ENCODE measurements around the gene OLA1. TPM values are rescaled to one million over a fixed set of nuclear protein-coding genes. Genes with fewer than 3 reads are reported as not detected.
"Not testable (repeated sequence)": the region's sequence is repeated elsewhere in the genome, so short reads cannot be mapped to it uniquely, and the experiment has no call there.

Gene OLA1
- 59.7 TPM for polyA plus RNA-seq

- Mint-ChIP-seq H3K4me1 (peaks cover 15 to 26% (median 21%) of the 10 kb centered on the region in 3 donors), H3K27ac (peak within 1 kb of the TSS; percentile 49 to 89 (median 74)), H3K27me3 (no peaks in the 10 kb centered on the region), H3K36me3 (peaks cover under 1% of the 10 kb centered on the region), H3K4me3 (peak within 1 kb of the TSS; percentile 85 to 95 (median 92)), H3K9me3 (no peaks in the 10 kb centered on the region)
Observed at GRCh38 chr2:174248187-174248997, at the start of gene OLA1. OLA1 (minus strand) TSS chr2:174248532; CDS start chr2:174246815, 1,717 bp downstream.

- no peaks in the 10 kb centered on the region for H3K27me3 Mint-ChIP-seq
- H3K4me1 Mint-ChIP-seq = peaks cover 0 to 2% (median 0%) of the 10 kb centered on the region in 3 donors
Observed at GRCh38 chr2:174292908-174293307, 44.6 kb upstream of the OLA1 start.

GRCh38 chr2:174286172-174286571 is 37.8 kb upstream of the OLA1 start:
- peaks cover 2% of the 10 kb centered on the region for H3K36me3 Mint-ChIP-seq
- H3K9me3 Mint-ChIP-seq = peaks cover 0 to 5% (median 0%) of the 10 kb centered on the region in 3 donors
- no peak overlapping the region for H3K27ac Mint-ChIP-seq
- H3K4me3 Mint-ChIP-seq = no peak overlapping the region
- H3K4me1 Mint-ChIP-seq = peaks cover 0 to 2% (median 0%) of the 10 kb centered on the region in 3 donors
- peaks cover 21% of the 10 kb centered on the region for H3K27me3 Mint-ChIP-seq

More at GRCh38 chr2:174292908-174293307, 44.6 kb upstream of the OLA1 start:
- Mint-ChIP-seq H3K27ac (no peak overlapping the region), H3K36me3 (peaks cover 2% of the 10 kb centered on the region), H3K9me3 (peaks cover 0 to 1% (median 0%) of the 10 kb centered on the region in 3 donors), H3K4me3 (no peak overlapping the region)

GRCh38 chr2:174282441-174282840 is 34.1 kb upstream of the OLA1 start:
- Mint-ChIP-seq H3K4me1 (peaks cover 0 to 1% (median 0%) of the 10 kb centered on the region in 3 donors), H3K27ac (no peak overlapping the region), H3K4me3 (no peak overlapping the region), H3K27me3 (peaks cover 25% of the 10 kb centered on the region), H3K9me3 (peaks cover 0 to 7% (median 0%) of the 10 kb centered on the region in 3 donors), H3K36me3 (no peaks in the 10 kb centered on the region)

GRCh38 chr2:174281736-174282135 is 33.4 kb upstream of the OLA1 start:
- H3K4me1 Mint-ChIP-seq = peaks cover 0 to 1% (median 0%) of the 10 kb centered on the region in 3 donors
- H3K4me3 Mint-ChIP-seq = no peak overlapping the region
- H3K36me3 Mint-ChIP-seq = no peaks in the 10 kb centered on the region
- peaks cover 25% of the 10 kb centered on the region for H3K27me3 Mint-ChIP-seq
- peaks cover 0 to 7% (median 0%) of the 10 kb centered on the region in 3 donors for H3K9me3 Mint-ChIP-seq
- no peak overlapping the region for H3K27ac Mint-ChIP-seq

GRCh38 chr2:174280596-174280995 is 32.3 kb upstream of the OLA1 start:
- H3K9me3 Mint-ChIP-seq = peaks cover 0 to 7% (median 0%) of the 10 kb centered on the region in 3 donors
- H3K4me3 Mint-ChIP-seq = no peak overlapping the region
- H3K36me3 Mint-ChIP-seq = no peaks in the 10 kb centered on the region
- peaks cover 21% of the 10 kb centered on the region for H3K27me3 Mint-ChIP-seq
- H3K4me1 Mint-ChIP-seq = peaks cover 0 to 1% (median 0%) of the 10 kb centered on the region in 3 donors
- no peak overlapping the region for H3K27ac Mint-ChIP-seq

- H3K4me3 Mint-ChIP-seq, H3K27ac Mint-ChIP-seq, H3K9me3 Mint-ChIP-seq, H3K36me3 Mint-ChIP-seq, H3K4me1 Mint-ChIP-seq: not testable (repeated sequence)
- H3K27me3 Mint-ChIP-seq = peaks cover 11% of the 10 kb centered on the region
Observed at GRCh38 chr2:174270263-174270662, 21.9 kb upstream of the OLA1 start.

GRCh38 chr2:174266288-174266687 is 18.0 kb upstream of the OLA1 start:
- Mint-ChIP-seq H3K27me3 (peaks cover 22% of the 10 kb centered on the region), H3K36me3 (no peaks in the 10 kb centered on the region), H3K9me3 (peaks cover 0 to 2% (median 0%) of the 10 kb centered on the region in 3 donors), H3K27ac (peak overlapping the region in 1 of 3 donors; percentile 9), H3K4me1 (peaks cover 0 to 2% (median 0%) of the 10 kb centered on the region in 3 donors), H3K4me3 (no peak overlapping the region)

- H3K9me3 Mint-ChIP-seq = peaks cover 0 to 2% (median 0%) of the 10 kb centered on the region in 3 donors
- peaks cover 2% of the 10 kb centered on the region for H3K36me3 Mint-ChIP-seq
- H3K4me1 Mint-ChIP-seq = peaks cover 0 to 2% (median 0%) of the 10 kb centered on the region in 3 donors
- no peak overlapping the region for H3K4me3 Mint-ChIP-seq
- peaks cover 23% of the 10 kb centered on the region for H3K27me3 Mint-ChIP-seq
- H3K27ac Mint-ChIP-seq = no peak overlapping the region
Observed at GRCh38 chr2:174263997-174264396, 15.7 kb upstream of the OLA1 start.

GRCh38 chr2:174259981-174260380 is 11.6 kb upstream of the OLA1 start:
- peaks cover 2% of the 10 kb centered on the region for H3K36me3 Mint-ChIP-seq
- H3K9me3 Mint-ChIP-seq = no peaks in the 10 kb centered on the region
- H3K4me3 Mint-ChIP-seq = no peak overlapping the region
- H3K27me3 Mint-ChIP-seq = peaks cover 11% of the 10 kb centered on the region
- H3K27ac Mint-ChIP-seq = no peak overlapping the region
- H3K4me1 Mint-ChIP-seq = peaks cover 0 to 2% (median 0%) of the 10 kb centered on the region in 3 donors

GRCh38 chr2:174254267-174254666 is 5.9 kb upstream of the OLA1 start:
- no peak overlapping the region for H3K27ac Mint-ChIP-seq

GRCh38 chr2:174248998-174249592 is 763 bp upstream of the OLA1 start:
- H3K4me3 Mint-ChIP-seq = peak overlapping the region; percentile 85 to 95 (median 92)
- H3K4me1 Mint-ChIP-seq = peaks cover 15 to 21% (median 20%) of the 10 kb centered on the region in 3 donors
- H3K27ac Mint-ChIP-seq = peak overlapping the region; percentile 49 to 74 (median 51)
- H3K36me3 Mint-ChIP-seq = no peaks in the 10 kb centered on the region
- no peaks in the 10 kb centered on the region for H3K9me3 Mint-ChIP-seq
- H3K27me3 Mint-ChIP-seq = no peaks in the 10 kb centered on the region

More at GRCh38 chr2:174254267-174254666, 5.9 kb upstream of the OLA1 start:
- Mint-ChIP-seq H3K4me1 (peaks cover under 1 to 4% (median 1%) of the 10 kb centered on the region in 3 donors), H3K27me3 (no peaks in the 10 kb centered on the region), H3K9me3 (no peaks in the 10 kb centered on the region), H3K4me3 (no peak overlapping the region), H3K36me3 (peaks cover under 1% of the 10 kb centered on the region)

GRCh38 chr2:174247474-174248186 is 702 bp downstream of the OLA1 start:
- Mint-ChIP-seq H3K27ac (peak overlapping the region; percentile 41 to 89 (median 52)), H3K36me3 (peaks cover 2% of the 10 kb centered on the region), H3K9me3 (no peaks in the 10 kb centered on the region), H3K4me1 (peaks cover 17 to 26% (median 22%) of the 10 kb centered on the region in 3 donors), H3K27me3 (no peaks in the 10 kb centered on the region), H3K4me3 (peak overlapping the region; percentile 85 to 95 (median 92))

- peaks cover 4% of the 10 kb centered on the region for H3K36me3 Mint-ChIP-seq
- peak overlapping the region in 3 of 4 donors; percentile 49 to 95 (median 64) for H3K4me3 Mint-ChIP-seq
- no peaks in the 10 kb centered on the region for H3K27me3 Mint-ChIP-seq
- peaks cover 18 to 26% (median 23%) of the 10 kb centered on the region in 3 donors for H3K4me1 Mint-ChIP-seq
- peak overlapping the region in 2 of 3 donors; percentile 52 to 89 for H3K27ac Mint-ChIP-seq
- no peaks in the 10 kb centered on the region for H3K9me3 Mint-ChIP-seq
Observed at GRCh38 chr2:174246944-174247381, 1.4 kb downstream of the OLA1 start.

Data from IgD-negative memory B cell (primary cell).